GM12892 (cell line): Measurements from ENCODE around the gene NPAS2.

Source experiments
- DNase-seq: peaks from one replicate; pipeline ENCODE4 v3.0.0; 2011; ENCODE audit not compliant: insufficient read length
- FAIRE-seq: peaks from 2 replicates; lab custom pipeline; 2011; peaks lifted over from hg19 to GRCh38; lab: Jason Lieb, UNC
- POLR2A ChIP-seq: IDR thresholded peaks from 2 replicates; pipeline ENCODE4 v1.6.1; 2011; ENCODE audit warnings: low read depth, low read length, control low read depth
- POLR2AphosphoS5 ChIP-seq: IDR thresholded peaks from 2 replicates; pipeline ENCODE4 v1.6.1; 2011; ENCODE audit warnings: low read depth, low read length, control low read depth
- TAF1 ChIP-seq: IDR thresholded peaks from 2 replicates; pipeline ENCODE4 v1.6.1; 2011; ENCODE audit warnings: low read depth, mild to moderate bottlenecking, control low read depth, low read length, borderline replicate concordance

NPAS2 gene

GRCh38 chr2:100868083-100868482 lies 48.1 kb downstream of the NPAS2 start:
- FAIRE-seq (no peak), DNase-seq (no peak)
- no peak for TF ChIP-seq TAF1
- TF ChIP-seq POLR2A, result no peak
- TF ChIP-seq POLR2AphosphoS5, result no peak

DNA sequence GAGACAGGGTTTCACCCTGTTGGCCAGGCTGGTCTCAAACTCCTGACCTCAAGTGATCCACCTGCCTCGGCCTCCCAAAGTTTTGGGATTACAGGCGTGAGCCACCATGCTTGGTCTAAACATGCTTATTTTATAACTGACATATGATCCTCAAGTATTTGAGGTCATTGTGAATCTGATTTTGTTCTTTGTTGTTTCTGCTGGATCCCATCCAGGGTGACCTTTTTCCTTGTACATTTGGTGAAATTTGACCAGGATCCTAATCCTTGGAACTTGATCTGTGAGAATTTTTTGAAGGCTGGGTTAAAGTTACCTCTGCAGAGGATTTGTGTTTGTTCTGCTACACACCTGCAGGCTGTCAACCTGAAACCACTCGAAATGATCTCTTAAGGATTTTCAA lies 49.2 kb downstream of the NPAS2 start:
- DNase-seq, result no peak
- no peak for TF ChIP-seq TAF1
- no peak for TF ChIP-seq POLR2AphosphoS5
- no peak for TF ChIP-seq POLR2A
- FAIRE-seq, result no peak

GRCh38 chr2:100870652-100871531 lies 51.0 kb downstream of the NPAS2 start:
- DNase-seq (no peak), FAIRE-seq (no peak)
- TF ChIP-seq POLR2AphosphoS5 (no peak), TAF1 (no peak), POLR2A (no peak)

- FAIRE-seq, result no peak
- DNase-seq, result no peak
These were observed 55.7 kb downstream of the NPAS2 start for GRCh38 chr2:100875516-100876230.

DNA sequence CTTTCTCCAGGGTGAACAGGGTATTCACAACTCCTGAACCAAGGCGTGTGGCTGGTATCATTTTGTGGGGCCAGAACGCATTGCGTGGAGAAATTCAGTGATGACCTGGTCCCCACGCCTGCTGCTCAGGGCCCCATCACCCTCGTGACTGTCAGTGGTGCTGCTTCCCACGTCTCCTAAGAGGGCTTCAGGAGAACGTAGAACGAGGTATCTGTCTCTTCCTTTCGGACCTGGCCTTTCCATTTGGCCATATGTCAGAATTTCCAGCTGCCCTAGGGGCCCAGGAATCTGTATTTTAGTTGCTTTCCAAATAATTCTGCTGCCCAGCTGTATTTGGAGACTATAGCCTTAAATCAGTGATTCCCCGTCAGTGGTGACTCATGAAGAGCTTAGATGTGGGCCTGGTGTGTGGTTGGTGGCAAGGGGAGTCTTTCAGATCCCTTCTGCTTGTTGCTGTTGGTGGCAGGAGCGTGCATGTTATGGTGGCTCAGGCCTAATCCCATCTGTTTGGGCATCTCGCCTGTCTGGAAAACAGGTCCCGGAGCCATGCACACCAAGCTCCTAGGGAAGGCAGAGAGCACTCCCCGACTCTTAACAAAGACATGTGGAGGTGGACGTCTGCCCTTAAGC lies 56.4 kb downstream of the NPAS2 start:
- FAIRE-seq, result no peak
- no peak for DNase-seq
- TF ChIP-seq TAF1, result no peak
- no peak for TF ChIP-seq POLR2A
- TF ChIP-seq POLR2AphosphoS5, result no peak

More at GRCh38 chr2:100875516-100876230, 55.7 kb downstream of the NPAS2 start:
- TF ChIP-seq POLR2AphosphoS5, result no peak
- no peak for TF ChIP-seq TAF1
- TF ChIP-seq POLR2A, result no peak

GRCh38 chr2:100877555-100877954 lies 57.6 kb downstream of the NPAS2 start:
- DNase-seq, result no peak
- TF ChIP-seq POLR2A, result no peak
- TF ChIP-seq POLR2AphosphoS5, result no peak
- no peak for TF ChIP-seq TAF1
- FAIRE-seq, result no peak

GRCh38 chr2:100878000-100878791 lies 58.3 kb downstream of the NPAS2 start:
- FAIRE-seq, result no peak
- DNase-seq, result no peak
- no peak for TF ChIP-seq TAF1
- TF ChIP-seq POLR2A, result no peak
- TF ChIP-seq POLR2AphosphoS5, result no peak

DNA sequence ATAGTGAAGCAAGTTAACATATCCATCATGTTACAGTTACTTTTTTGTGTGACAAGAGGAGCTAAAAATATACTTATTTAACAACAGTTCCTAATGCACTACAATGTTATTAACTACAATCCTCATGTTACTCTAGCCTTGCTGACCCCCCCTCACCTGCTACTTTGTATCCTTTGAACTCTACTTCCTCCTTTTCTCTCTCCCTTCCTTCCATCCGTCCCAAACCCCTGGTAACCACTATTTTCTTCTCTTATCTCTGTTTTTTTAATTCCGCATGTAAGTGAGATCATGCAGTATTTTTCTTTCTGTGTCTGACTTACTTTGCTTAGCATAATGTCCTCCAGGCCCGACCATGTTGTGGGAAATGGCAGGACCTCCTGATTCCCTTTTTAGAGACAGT lies 59.4 kb downstream of the NPAS2 start:
- DNase-seq (no peak), FAIRE-seq (no peak)
- no peak for TF ChIP-seq POLR2AphosphoS5
- no peak for TF ChIP-seq TAF1
- no peak for TF ChIP-seq POLR2A

- TF ChIP-seq POLR2AphosphoS5 (no peak), TAF1 (no peak), POLR2A (no peak)
- no peak for FAIRE-seq
- DNase-seq, result no peak
These were observed 60.1 kb downstream of the NPAS2 start for GRCh38 chr2:100880036-100880435.

GRCh38 chr2:100880730-100881129 lies 60.8 kb downstream of the NPAS2 start:
- DNase-seq (no peak), FAIRE-seq (no peak)
- TF ChIP-seq POLR2AphosphoS5 (no peak), TAF1 (no peak), POLR2A (no peak)
